AG09319 (cell line): ENCODE measurements around the gene CD4.

Source experiments
- DNase-seq: peaks from one replicate; pipeline ENCODE4 v3.0.0-alpha.2; 2010; ENCODE audit warnings: low read depth; ENCODE audit errors: extremely low read depth
- CTCF ChIP-seq: IDR thresholded peaks from 2 replicates; pipeline ENCODE4 v1.5.1; 2011; ENCODE audit warnings: low read depth, mild to moderate bottlenecking, inconsistent platforms, low read length, moderate library complexity

Gene CD4

GRCh38 chr12:6852651-6853354, 63.5 kb downstream of the CD4 start:
- DNase-seq: no peak
- no peak for TF ChIP-seq CTCF

GRCh38 chr12:6853626-6854025, 64.3 kb downstream of the CD4 start:
- TF ChIP-seq CTCF: no peak
- no peak for DNase-seq

- no peak for TF ChIP-seq CTCF
- DNase-seq: no peak
Measured at GRCh38 chr12:6854036-6854435, 64.7 kb downstream of the CD4 start.

GRCh38 chr12:6855322-6855721, 66.0 kb downstream of the CD4 start:
- DNase-seq: no peak
- no peak for TF ChIP-seq CTCF

GRCh38 chr12:6858799-6859198, 69.5 kb downstream of the CD4 start:
- no peak for DNase-seq
- no peak for TF ChIP-seq CTCF

- DNase-seq: no peak
- no peak for TF ChIP-seq CTCF
Measured at GRCh38 chr12:6860116-6860515, 70.8 kb downstream of the CD4 start.

GRCh38 chr12:6860942-6861341, 71.6 kb downstream of the CD4 start:
- no peak for TF ChIP-seq CTCF
- no peak for DNase-seq
